HG03097 (cell line): ENCODE results near the gene SOS1.

Experiments used
- ATAC-seq: cut with Tn5 transposase; IDR thresholded peaks from one replicate; pipeline ENCODE4 v1.9.1; 2021; ENCODE audit not compliant: unreplicated experiment, low FRiP score

SOS1 gene

GRCh38 chr2:39050109-39050508 lies 70.7 kb downstream of the SOS1 start:
- ATAC-seq: no peak

GRCh38 chr2:39039072-39039471 lies 81.8 kb downstream of the SOS1 start:
- ATAC-seq: no peak

- ATAC-seq: no peak
Observed at GRCh38 chr2:39033980-39034379, 86.9 kb downstream of the SOS1 start.

GRCh38 chr2:39027421-39027820 lies 93.4 kb downstream of the SOS1 start:
- ATAC-seq: no peak

GRCh38 chr2:39024833-39025232 lies 96.0 kb downstream of the SOS1 start:
- no peak for ATAC-seq

GRCh38 chr2:39023649-39024048 lies 97.2 kb downstream of the SOS1 start:
- no peak for ATAC-seq

GRCh38 chr2:39022642-39023235 lies 98.1 kb downstream of the SOS1 start:
- no peak for ATAC-seq

- no peak for ATAC-seq
Observed at GRCh38 chr2:39020383-39020782, 100.5 kb downstream of the SOS1 start.

GRCh38 chr2:39018638-39019037 lies 102.2 kb downstream of the SOS1 start:
- no peak for ATAC-seq

GRCh38 chr2:39017334-39017733 lies 103.5 kb downstream of the SOS1 start:
- no peak for ATAC-seq

- no peak for ATAC-seq
Observed at GRCh38 chr2:39015424-39015823, 105.4 kb downstream of the SOS1 start.

- ATAC-seq: no peak
Observed at GRCh38 chr2:39013871-39014270, 107.0 kb downstream of the SOS1 start.

GRCh38 chr2:39008665-39009064 lies 112.2 kb downstream of the SOS1 start:
- no peak for ATAC-seq

- no peak for ATAC-seq
Observed at GRCh38 chr2:39007875-39008504, 112.9 kb downstream of the SOS1 start.

- ATAC-seq: no peak
Observed at GRCh38 chr2:39000552-39000951, 120.3 kb downstream of the SOS1 start.

- ATAC-seq: no peak
Observed at GRCh38 chr2:38997781-38998180, 123.1 kb downstream of the SOS1 start.

GRCh38 chr2:38991899-38992298 lies 129.0 kb downstream of the SOS1 start:
- no peak for ATAC-seq

- no peak for ATAC-seq
Observed at GRCh38 chr2:38988716-38989115, 132.1 kb downstream of the SOS1 start.

GRCh38 chr2:38982498-38982897 lies 138.4 kb downstream of the SOS1 start:
- no peak for ATAC-seq

- no peak for ATAC-seq
Observed at GRCh38 chr2:38981670-38982357, 139.0 kb downstream of the SOS1 start.

GRCh38 chr2:38981003-38981669 lies 139.7 kb downstream of the SOS1 start:
- ATAC-seq: no peak

GRCh38 chr2:38978908-38979307 lies 141.9 kb downstream of the SOS1 start:
- ATAC-seq: no peak
